GM12878 (cell line): ENCODE results near the gene RTN3.
A peak's percentile ranks its signal among the peaks of the same experiment; 100 is the strongest.

Experiments used
- BACH1 ChIP-seq: fragments of 450-650 bp; IDR thresholded peaks from 2 replicates; pipeline ENCODE4 v1.6.1; 2017; ENCODE audit warnings: mild to moderate bottlenecking, borderline replicate concordance
- CTCF ChIP-seq, 3 experiments: IDR thresholded peaks in 2 of 3; conservative IDR thresholded peaks in 1 of 3; 2 replicates each; pipeline ENCODE4 v1.5.1; 2011; ENCODE audit warnings: low read depth in 3 of 3, low read length in 3 of 3, mild to moderate bottlenecking in 3 of 3, control low read depth in 2 of 3, moderate library complexity in 2 of 3, inconsistent platforms in 1 of 3, mixed read lengths in 1 of 3; ENCODE audit not compliant: control insufficient read depth in 2 of 3, insufficient read depth in 1 of 3; ENCODE audit errors: extremely low read depth in 1 of 3
- NR2C2 ChIP-seq: IDR thresholded peaks from 2 replicates; pipeline ENCODE4 v1.6.1; 2011; ENCODE audit warnings: borderline replicate concordance, low read depth; ENCODE audit not compliant: control insufficient read depth, insufficient read length
- POLR2A ChIP-seq: IDR thresholded peaks from 2 replicates; pipeline ENCODE4 v1.6.1; 2011; ENCODE audit warnings: low read depth, mild to moderate bottlenecking, low read length
- PRDM15 ChIP-seq: fragments of 450-650 bp; formaldehyde crosslinking; IDR thresholded peaks from 2 replicates; pipeline ENCODE4 v1.4.0; 2020; ENCODE audit warnings: mild to moderate bottlenecking, moderate library complexity
- SIN3A ChIP-seq: IDR thresholded peaks from 2 replicates; pipeline ENCODE4 v1.6.1; 2012; ENCODE audit warnings: low read depth, low read length, improper control_type of control experiment
- SREBF1 ChIP-seq: IDR thresholded peaks from 2 replicates; pipeline ENCODE4 v1.6.1; 2012; ENCODE audit warnings: mild to moderate bottlenecking, low read length
- USF1 ChIP-seq: IDR thresholded peaks from 2 replicates; pipeline ENCODE4 v1.6.1; 2011; ENCODE audit warnings: borderline replicate concordance, low read depth, mild to moderate bottlenecking, moderate library complexity, mixed read lengths, low read length; ENCODE audit not compliant: insufficient read depth; ENCODE audit errors: extremely low read length
- ZBTB33 ChIP-seq: fragments of 450-650 bp; IDR thresholded peaks from 2 replicates; pipeline ENCODE4 v1.6.1; 2017; ENCODE audit warnings: mild to moderate bottlenecking
- ZBTB40 ChIP-seq: fragments of 450-650 bp; IDR thresholded peaks from 2 replicates; pipeline ENCODE4 v1.6.1; 2016; ENCODE audit warnings: mild to moderate bottlenecking, moderate library complexity, borderline replicate concordance
- TF ChIP-seq, protein P1 (sequence below): fragments of 450-650 bp; IDR thresholded peaks from 2 replicates; pipeline ENCODE4 v1.6.1; 2018; ENCODE audit warnings: borderline replicate concordance, mild to moderate bottlenecking; ENCODE audit not compliant: partially characterized antibody

DNA sequence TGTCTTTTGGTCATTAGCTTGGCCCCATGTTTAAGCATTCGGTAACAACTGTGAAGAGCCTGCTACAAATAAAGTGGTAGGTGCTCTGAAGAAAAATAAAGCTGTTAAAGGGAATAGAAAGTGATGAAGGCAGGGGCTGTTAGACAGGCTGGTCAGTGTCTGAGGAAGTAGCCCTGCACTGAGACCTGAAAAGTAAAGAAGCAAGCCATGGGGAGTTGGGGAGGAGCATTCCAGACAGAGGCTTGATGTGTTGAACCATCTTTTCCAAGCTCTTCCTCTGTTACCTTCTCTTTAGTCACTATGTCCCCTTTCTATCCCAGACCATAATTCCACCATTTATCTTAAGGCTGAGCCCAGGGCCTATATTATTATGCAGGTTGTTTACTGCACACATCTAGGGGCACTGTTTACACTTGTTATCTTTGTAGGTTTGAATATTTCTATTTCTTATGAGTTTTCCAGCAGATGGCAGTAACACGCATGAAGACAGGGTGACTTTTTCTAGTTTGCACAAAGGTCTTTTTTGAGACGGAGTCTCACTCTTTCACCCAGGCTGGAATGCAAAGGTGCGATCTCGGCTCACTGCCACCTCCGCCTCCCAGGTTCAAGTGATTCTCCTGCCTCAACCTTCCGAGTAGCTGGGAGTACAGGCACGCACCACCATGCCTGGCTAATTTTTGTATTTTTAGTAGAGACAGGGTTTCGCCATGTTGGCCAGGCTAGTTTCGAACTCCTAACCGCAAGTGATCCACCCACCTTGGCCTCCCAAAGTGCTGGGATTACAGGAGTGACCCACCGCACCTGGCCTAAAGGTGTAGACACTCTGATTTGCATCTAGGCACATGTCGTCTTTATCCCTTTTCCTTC lies 64.2 kb downstream of the RTN3 start:
- no peak for TF ChIP-seq POLR2A
- peak in 2 of 3 experiments; percentile 16 to 18; a peak in 1 of 6 replicates for TF ChIP-seq CTCF (IDR thresholded peaks at IDR 0.05 in 2 of 3, conservative IDR thresholded peaks at IDR 0.05 in 1 of 3; ENCODE audit: control insufficient read depth in 2 of 3, extremely low read depth in 1 of 3, insufficient read depth in 1 of 3, low read depth in 3 of 3, low read length in 3 of 3)
- no peak for TF ChIP-seq BACH1
- no peak for TF ChIP-seq NR2C2
- no peak for TF ChIP-seq PRDM15 (CRISPR knock-in tag)
- TF ChIP-seq SIN3A: no peak
- TF ChIP-seq ZBTB33: no peak
- TF ChIP-seq ZBTB40: no peak
- TF ChIP-seq, protein P1, sequence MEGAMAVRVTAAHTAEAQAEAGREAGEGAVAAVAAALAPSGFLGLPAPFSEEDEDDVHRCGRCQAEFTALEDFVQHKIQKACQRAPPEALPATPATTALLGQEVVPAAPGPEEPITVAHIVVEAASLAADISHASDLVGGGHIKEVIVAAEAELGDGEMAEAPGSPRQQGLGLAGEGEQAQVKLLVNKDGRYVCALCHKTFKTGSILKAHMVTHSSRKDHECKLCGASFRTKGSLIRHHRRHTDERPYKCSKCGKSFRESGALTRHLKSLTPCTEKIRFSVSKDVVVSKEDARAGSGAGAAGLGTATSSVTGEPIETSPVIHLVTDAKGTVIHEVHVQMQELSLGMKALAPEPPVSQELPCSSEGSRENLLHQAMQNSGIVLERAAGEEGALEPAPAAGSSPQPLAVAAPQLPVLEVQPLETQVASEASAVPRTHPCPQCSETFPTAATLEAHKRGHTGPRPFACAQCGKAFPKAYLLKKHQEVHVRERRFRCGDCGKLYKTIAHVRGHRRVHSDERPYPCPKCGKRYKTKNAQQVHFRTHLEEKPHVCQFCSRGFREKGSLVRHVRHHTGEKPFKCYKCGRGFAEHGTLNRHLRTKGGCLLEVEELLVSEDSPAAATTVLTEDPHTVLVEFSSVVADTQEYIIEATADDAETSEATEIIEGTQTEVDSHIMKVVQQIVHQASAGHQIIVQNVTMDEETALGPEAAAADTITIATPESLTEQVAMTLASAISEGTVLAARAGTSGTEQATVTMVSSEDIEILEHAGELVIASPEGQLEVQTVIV: no peak
- no peak for TF ChIP-seq USF1
- no peak for TF ChIP-seq SREBF1
